Peyer's patch (tissue), 4 donors: ENCODE measurements around the gene NBPF8.
"Not testable (repeated sequence)": the region's sequence is repeated elsewhere in the genome, so short reads cannot be mapped to it uniquely, and the experiment has no call there.

Experiments used
- CTCF ChIP-seq, 6 experiments: fragments of 450-650 bp in 4 of 6; fragments of 200-600 bp in 2 of 6; sonication (generic) in 1 of 6; IDR thresholded peaks; one replicate each; pipeline ENCODE4 v1.5.1; 2017 to 2019; ENCODE audit warnings: antibody characterized with exemption in 6 of 6, mild to moderate bottlenecking in 3 of 6, moderate library complexity in 1 of 6
- POLR2A ChIP-seq, 2 donors: fragments of 450-650 bp; IDR thresholded peaks; one replicate each; pipeline ENCODE4 v1.5.1; 2017; ENCODE audit warnings: antibody characterized with exemption in 2 of 2, mild to moderate bottlenecking in 2 of 2, moderate library complexity in 2 of 2

- TF ChIP-seq CTCF, POLR2A (IDR thresholded peaks at IDR 0.05): not testable (repeated sequence)
Observed at GRCh38 chr1:120414451-120414850, 384 bp upstream of the NBPF8 start.
